Breast epithelium (tissue), 4 donors: Measurements from ENCODE around the gene SSR3. TPM values are rescaled to one million over a fixed set of nuclear protein-coding genes. Genes with fewer than 3 reads are reported as not detected.

Experiments
- DNase-seq, 2 donors: peaks; one replicate each; pipeline ENCODE4 v3.0.0-alpha.2; 2019; ENCODE audit warnings: low spot score in 2 of 2
- H3K27ac ChIP-seq, 2 donors: fragments of 200-600 bp; sonication (generic) in 1 of 2; one replicate each; pipeline ENCODE4 v1.5.1; 2016 to 2019; ENCODE audit warnings: mild to moderate bottlenecking in 1 of 2
- H3K27me3 ChIP-seq, 2 donors: fragments of 200-600 bp; sonication (generic) in 1 of 2; one replicate each; pipeline versions ENCODE4 v1.5.1 to v1.6.0; 2017 to 2019; ENCODE audit warnings: control low read depth in 1 of 2, mild to moderate bottlenecking in 1 of 2
- H3K36me3 ChIP-seq: fragments of 200-600 bp; one replicate; pipeline ENCODE4 v1.5.1; 2019
- H3K4me1 ChIP-seq, 2 donors: fragments of 200-600 bp; sonication (generic); one replicate each; pipeline ENCODE4 v1.5.1; 2016 to 2019; ENCODE audit warnings: control low read depth in 1 of 2
- H3K4me3 ChIP-seq, 3 donors: fragments of 200-600 bp; sonication (generic); 1 replicate in 2 of 3; 2 replicates in 1 of 3; pipeline ENCODE4 v1.5.1; 2016 to 2019; ENCODE audit warnings: mild to moderate bottlenecking in 3 of 3, moderate library complexity in 2 of 3
- H3K9me3 ChIP-seq, 2 donors: fragments of 200-600 bp; sonication (generic) in 1 of 2; one replicate each; pipeline ENCODE4 v1.5.1; 2016 to 2019; ENCODE audit warnings: control low read depth in 1 of 2
- CTCF ChIP-seq, 3 donors: fragments of 450-650 bp; IDR thresholded peaks; one replicate each; pipeline ENCODE4 v1.5.1; 2016 to 2017; ENCODE audit warnings: antibody characterized with exemption in 3 of 3, mild to moderate bottlenecking in 3 of 3, moderate library complexity in 3 of 3
- POLR2A ChIP-seq: fragments of 450-650 bp; IDR thresholded peaks from one replicate; pipeline ENCODE4 v1.6.1; 2016; ENCODE audit warnings: antibody characterized with exemption, mild to moderate bottlenecking, moderate library complexity
- POLR2AphosphoS5 ChIP-seq, 3 donors: sonication (generic); formaldehyde crosslinking; IDR thresholded peaks; one replicate each; pipeline ENCODE4 v1.6.1; 2017; ENCODE audit warnings: antibody characterized with exemption in 3 of 3
- intact Hi-C: fragments of 100-400 bp; cut with DNase I; formaldehyde crosslinking; loops from one replicate; pipeline ENCODE4 v1.15.1; 2023; ENCODE audit warnings: low total_unique reads
- total RNA-seq, 3 donors: library from RNA; depleted of rRNA; stranded (reverse); fragments of >200 nt; gene quantifications; one replicate each; pipeline ENCODE4 v1.1.0, GENCODE V29; 2016

SSR3 gene
- total RNA-seq, 3 donors from 2014 or later = 109 to 156 (median 110) TPM

DNA sequence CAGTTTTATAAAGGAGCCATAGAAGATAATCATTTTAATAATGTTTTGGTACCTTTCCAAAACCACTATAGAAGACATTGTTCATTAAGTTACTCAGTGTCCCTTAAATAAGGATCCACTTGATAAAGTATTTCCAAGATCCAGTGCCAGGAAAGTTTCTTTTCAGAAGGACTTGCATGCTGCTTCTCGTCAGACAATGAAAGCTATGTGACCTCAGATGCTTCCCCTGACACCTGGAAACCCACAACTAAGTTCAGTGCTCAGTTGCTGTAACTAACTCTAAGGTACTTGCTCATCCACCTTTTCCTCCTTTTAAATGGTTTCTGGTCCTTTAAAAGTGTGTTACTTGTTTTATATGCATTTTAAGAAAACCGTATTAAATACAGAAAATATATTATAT, 7.3 kb downstream of the SSR3 start:
- peak overlapping the region in 1 of 2 donors; percentile 80 for H3K27ac ChIP-seq
- H3K27me3 ChIP-seq = no peaks in the 10 kb centered on the region
- H3K9me3 ChIP-seq = no peaks in the 10 kb centered on the region
- TF ChIP-seq POLR2AphosphoS5 (IDR thresholded peaks at IDR 0.05) = peak in 1 of 3 donors; percentile 51
- TF ChIP-seq CTCF (IDR thresholded peaks at IDR 0.05) = no peak
- H3K36me3 ChIP-seq = no peaks in the 10 kb centered on the region
- DNase-seq = peak in 1 of 2 donors; percentile 64
- intact Hi-C loops = no loop called here
- H3K4me1 ChIP-seq = peaks cover 4 to 29% of the 10 kb centered on the region in 2 donors
- no peak overlapping the region for H3K4me3 ChIP-seq

DNA sequence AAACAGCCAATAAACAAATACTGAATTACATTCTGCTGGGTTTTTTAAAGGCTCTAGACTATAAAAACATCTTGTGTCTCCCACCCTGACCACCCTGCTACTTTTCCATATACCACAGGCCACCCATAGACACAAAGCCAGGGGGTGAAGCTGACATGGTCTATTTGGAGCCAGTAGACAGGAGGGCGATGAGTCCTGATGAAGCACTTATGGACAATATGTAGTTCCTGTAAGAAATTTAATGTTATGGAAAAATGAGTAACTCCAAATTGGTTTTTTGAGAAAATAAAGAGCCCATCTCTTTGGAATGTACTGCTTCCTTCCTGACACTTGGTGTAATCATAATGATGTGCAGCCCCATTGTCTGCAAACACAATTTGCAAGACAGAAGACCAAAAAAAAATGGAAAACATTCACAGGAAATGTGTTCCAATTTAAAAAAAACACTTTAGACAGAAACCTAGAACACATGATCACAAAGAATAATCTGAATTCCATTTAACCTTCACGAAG, 11.8 kb downstream of the SSR3 start:
- H3K36me3 ChIP-seq = no peaks in the 10 kb centered on the region
- TF ChIP-seq POLR2A (no peak), POLR2AphosphoS5 (IDR thresholded peaks at IDR 0.05) (no peak), CTCF (IDR thresholded peaks at IDR 0.05) (no peak)
- peak overlapping the region; percentile 68 to 84 for H3K27ac ChIP-seq
- no peaks in the 10 kb centered on the region for H3K9me3 ChIP-seq
- H3K27me3 ChIP-seq = no peaks in the 10 kb centered on the region
- no peak overlapping the region for H3K4me3 ChIP-seq
- peaks cover 4 to 28% of the 10 kb centered on the region in 2 donors for H3K4me1 ChIP-seq
- DNase-seq = no peak
- intact Hi-C loops = no loop called here

DNA sequence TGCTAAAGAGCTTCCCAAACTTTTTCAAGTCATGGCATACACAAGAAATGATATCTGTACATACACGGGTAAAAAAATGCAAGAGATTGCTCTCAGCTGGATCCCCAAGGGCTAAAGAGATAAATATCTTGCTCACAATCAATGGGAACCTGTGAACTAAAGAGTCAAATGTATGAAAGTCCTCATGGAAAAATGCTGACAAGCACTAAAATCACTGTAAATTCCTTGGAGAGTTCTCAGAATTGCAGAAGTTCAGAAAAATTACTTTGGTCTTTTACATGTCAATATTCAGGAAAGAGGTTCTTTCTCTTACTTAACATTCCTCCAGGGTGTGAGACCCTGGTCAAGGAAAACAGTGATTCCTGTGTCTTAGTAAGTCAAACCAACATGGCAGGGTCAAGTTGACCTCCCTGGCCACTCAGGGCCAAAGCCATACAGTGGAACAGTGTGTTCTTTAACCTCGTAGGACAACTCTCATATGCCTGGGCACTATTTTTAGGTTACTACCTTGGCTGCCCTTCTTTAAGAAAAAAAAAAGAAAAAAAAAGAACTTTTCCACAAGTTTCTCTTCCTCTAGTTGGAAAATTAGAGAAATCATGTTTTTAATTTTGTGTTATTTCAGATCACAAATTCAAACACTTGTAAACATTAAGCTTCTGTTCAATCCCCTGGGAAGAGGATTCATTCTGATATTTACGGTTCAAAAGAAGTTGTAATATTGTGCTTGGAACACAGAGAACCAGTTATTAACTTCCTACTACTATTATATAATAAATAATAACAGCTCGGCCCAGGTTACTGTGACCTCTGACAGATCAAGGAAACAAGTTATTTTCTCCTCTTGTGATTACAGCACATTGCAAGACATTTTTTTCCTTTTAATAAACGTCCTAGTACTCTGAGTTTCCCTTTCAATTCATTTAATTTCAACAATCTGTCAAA, 12.5 kb downstream of the SSR3 start:
- H3K4me3 ChIP-seq = no peak overlapping the region
- no peak for TF ChIP-seq POLR2AphosphoS5 (IDR thresholded peaks at IDR 0.05)
- no peak for TF ChIP-seq CTCF (IDR thresholded peaks at IDR 0.05)
- no peak for TF ChIP-seq POLR2A
- intact Hi-C loops = no loop called here
- H3K27ac ChIP-seq = peak overlapping the region; percentile 71 to 84
- no peaks in the 10 kb centered on the region for H3K36me3 ChIP-seq
- no peak for DNase-seq
- H3K9me3 ChIP-seq = no peaks in the 10 kb centered on the region
- H3K4me1 ChIP-seq = peaks cover 4 to 25% of the 10 kb centered on the region in 2 donors
- no peaks in the 10 kb centered on the region for H3K27me3 ChIP-seq

DNA sequence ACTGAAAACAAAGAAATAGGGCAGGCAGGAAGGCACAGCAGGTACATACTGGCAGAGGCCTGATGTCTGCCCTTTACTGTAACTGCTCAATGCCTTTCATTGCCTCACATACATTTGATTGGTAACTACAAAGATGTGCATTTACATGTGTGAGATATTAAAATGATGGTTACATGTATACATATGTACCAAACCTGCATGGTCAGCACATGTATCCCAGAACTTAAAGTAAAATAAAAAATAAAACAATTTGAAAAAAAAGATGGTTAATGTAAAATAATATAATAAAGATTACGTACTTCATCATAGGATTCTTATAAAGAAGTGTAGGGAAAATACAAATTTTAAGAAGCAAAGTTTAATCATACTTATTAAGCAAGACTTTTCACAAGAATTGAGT, 15.1 kb downstream of the SSR3 start:
- TF ChIP-seq POLR2A (no peak), CTCF (IDR thresholded peaks at IDR 0.05) (no peak), POLR2AphosphoS5 (IDR thresholded peaks at IDR 0.05) (no peak)
- DNase-seq = no peak
- intact Hi-C loops = loop anchor here (5.0 kb wide), 1 partner anchor 132 kb away; the partner anchor contains the start of gene TIPARP
- Histone ChIP-seq H3K36me3 (no peaks in the 10 kb centered on the region), H3K27ac (no peak overlapping the region), H3K27me3 (no peaks in the 10 kb centered on the region), H3K4me3 (no peak overlapping the region), H3K9me3 (no peaks in the 10 kb centered on the region), H3K4me1 (peaks cover 4 to 19% of the 10 kb centered on the region in 2 donors)

DNA sequence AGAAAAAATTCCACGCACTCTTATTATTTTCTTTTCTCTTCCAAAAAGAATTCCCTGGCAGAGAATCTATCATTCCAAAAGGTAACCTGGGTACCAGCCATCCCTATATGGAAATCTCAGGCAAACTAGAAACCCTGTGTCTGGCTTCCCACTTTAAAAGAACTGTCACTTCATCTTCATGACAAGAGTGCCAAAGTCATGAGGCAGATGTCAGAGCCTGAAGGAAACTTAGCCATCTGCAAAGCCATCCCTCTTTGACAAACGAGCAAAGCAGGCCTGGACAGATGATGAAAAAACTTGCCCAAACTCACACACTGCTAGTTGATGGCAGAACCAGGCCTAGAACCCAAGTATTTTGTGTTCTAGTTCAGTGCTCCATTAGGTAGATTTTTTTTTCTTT, 15.9 kb downstream of the SSR3 start:
- no peaks in the 10 kb centered on the region for H3K36me3 ChIP-seq
- no peaks in the 10 kb centered on the region for H3K9me3 ChIP-seq
- peaks cover 4 to 14% of the 10 kb centered on the region in 2 donors for H3K4me1 ChIP-seq
- no peak for TF ChIP-seq POLR2AphosphoS5 (IDR thresholded peaks at IDR 0.05)
- no peak for TF ChIP-seq POLR2A
- no peak for TF ChIP-seq CTCF (IDR thresholded peaks at IDR 0.05)
- no peaks in the 10 kb centered on the region for H3K27me3 ChIP-seq
- DNase-seq = no peak
- H3K27ac ChIP-seq = peak overlapping the region in 1 of 2 donors; percentile 10
- intact Hi-C loops = loop anchor here (5.0 kb wide), 1 partner anchor 133 kb away; the partner anchor contains the start of gene TIPARP
- no peak overlapping the region for H3K4me3 ChIP-seq
